NCI-H128 (cell line): ENCODE data around the gene CFAP251.

Source experiments
- DNase-seq: peaks from one replicate; lab custom pipeline; 2025; ENCODE audit not compliant: unreplicated experiment; lab: John Stamatoyannopoulos, UW

The CFAP251 gene

DNA sequence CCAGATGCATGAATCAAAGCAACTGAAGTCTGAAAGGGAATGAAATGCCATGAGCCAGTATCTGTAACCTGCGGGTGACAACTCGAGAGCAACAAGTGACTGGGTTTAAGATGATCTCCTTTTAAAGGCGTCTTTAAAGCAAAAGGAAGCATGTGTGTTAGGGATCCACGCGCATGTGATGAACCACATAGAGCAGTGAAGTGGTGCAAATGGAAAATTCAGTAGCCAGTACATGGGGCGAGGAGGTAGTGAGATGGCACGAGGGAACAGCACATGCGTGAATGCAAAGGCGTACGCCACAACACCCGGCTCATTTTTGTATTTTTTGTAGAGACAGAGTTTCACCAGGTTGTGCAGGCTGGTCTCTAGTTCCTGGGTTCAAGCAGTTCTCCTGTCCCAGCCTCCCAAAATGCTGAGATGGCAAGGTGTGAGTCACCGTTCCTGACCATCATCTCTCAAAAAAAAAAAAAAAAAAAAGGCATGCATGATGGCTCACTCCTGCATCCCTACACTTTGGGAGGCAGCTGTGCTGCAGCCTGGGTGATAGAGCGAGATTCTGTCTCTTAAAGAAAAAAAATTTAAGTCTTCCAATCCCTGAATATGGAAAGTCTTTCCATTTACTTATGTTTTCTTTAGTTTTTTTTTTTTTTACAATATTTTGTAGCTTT, 78.7 kb downstream of the CFAP251 start:
- no peak for DNase-seq

- DNase-seq: peak; percentile 75
Observed at GRCh38 chr12:122001466-122002209, 83.2 kb downstream of the CFAP251 start.

- no peak for DNase-seq
Observed at GRCh38 chr12:122003651-122004611, 85.5 kb downstream of the CFAP251 start.

DNA sequence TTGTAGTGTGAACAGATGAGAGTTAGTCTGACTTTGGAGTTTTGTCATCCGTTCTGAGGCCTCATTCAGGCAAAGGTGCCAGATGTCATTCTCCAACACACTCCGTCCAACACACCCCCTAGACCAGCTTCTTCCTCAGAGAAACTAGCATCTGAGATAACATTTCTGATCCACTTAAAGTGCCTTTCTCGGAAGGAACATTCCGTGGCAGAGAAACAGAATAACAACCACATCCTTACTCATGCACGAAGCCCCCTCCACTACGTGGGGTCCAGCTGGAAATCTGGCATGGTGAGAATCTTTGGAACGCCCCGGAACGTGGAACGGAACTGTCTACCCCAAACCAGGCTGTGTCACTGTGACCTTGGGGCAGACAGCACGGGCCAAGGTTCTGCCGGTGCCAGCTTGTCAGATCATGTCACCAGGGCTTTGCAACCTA, 86.3 kb downstream of the CFAP251 start:
- DNase-seq: no peak

DNA sequence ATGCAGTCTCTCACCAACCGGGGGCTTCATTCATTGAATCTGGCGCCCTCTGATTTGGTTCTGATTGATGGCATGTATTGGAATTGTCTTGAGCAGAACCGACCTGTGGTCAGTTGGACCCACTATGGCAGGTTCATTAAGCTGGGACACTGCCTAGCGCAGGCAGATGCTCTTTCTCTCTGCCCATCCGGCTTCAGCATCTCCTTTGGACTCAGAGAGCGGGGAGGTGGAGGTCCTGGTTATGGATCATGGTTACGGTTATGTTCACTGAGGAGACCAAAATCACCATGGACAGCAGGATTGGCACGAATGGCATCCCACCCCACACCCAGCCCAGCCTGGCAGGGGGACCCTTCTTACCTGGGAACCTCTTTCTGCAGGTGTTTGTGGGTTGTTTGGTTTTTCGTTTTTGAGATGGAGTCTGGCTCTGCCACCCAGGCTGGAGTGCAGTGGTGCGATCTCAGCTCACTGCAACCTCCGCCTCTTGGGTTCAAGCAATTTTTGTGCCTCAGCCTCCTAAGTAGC, 86.9 kb downstream of the CFAP251 start:
- no peak for DNase-seq

DNA sequence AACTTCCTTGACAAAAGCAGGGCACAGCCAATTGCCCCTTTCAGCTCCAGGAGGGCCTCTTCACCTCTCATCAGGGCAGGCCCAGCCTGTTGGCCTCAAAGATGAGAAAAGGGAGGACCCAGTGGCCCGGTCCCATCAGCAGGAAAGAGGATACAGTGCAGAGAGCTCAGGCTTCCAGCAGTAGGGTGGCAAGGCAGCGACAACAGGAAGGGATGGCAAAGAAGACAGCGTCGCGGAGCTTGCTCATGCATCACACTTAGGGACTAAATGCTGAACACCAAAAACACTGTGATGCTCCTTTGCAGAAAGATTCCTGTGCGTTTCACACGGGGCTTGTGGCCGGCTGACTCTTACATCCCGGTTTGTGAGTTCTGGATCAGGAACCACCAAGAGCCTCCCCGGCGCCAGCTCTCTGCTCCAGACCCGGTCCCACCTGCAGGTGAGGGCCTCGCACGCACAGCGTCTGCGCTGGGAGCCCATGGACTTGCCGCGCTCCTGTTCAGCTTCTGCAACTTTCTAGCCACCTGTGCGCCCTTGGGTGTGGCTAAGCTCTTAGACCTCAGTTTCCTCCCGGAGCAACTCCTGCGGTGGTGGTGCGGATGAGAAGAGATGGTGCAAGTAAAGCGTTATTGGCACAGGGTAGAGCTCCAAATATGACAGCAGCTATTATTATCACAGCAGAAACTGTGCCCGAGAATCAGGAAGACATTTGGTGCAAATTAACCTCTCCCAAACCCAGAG, 88.0 kb downstream of the CFAP251 start:
- DNase-seq: no peak

GRCh38 chr12:122009741-122010140, 91.3 kb downstream of the CFAP251 start:
- DNase-seq: no peak

DNA sequence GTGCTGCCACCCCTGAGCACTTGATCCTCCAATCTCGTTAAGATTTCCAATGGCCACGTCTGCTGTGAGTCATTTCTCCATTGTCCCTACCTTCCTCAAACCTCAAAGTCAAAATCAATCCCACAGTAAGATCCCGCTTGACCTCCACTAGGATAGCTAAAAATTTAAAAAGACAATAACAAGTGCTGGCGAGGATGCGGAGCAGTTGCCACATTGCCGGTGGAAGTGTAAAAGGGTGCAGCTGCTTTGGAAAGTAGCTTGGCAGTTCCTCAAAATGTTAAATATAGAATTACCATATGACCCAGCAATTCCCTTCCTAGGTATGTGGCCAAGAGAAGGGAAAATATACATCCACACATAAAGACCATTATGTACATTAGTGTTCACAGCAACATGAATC, 93.8 kb downstream of the CFAP251 start:
- no peak for DNase-seq

- DNase-seq: no peak
Observed at GRCh38 chr12:122013136-122013535, 94.7 kb downstream of the CFAP251 start.

GRCh38 chr12:122013791-122014590, 95.6 kb downstream of the CFAP251 start:
- no peak for DNase-seq

DNA sequence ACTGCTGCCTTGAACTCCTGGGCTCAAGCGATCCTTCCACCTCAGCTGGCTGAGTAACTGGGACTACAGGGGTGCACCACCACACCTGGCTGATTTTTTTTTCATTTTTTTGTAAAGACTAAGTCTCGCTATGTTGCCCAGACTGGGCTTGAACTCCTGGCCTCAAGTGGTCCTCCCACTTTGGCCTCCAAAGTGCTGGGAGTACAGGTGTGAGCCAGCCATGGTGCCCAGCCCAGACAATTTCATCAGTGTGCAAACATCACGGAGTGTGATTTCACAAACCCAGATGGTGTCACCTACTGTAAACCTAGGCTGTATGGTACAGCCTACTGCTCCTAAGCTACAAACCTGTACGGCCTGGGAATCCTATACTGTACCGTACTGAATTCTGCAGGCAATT, 96.4 kb downstream of the CFAP251 start:
- no peak for DNase-seq

- DNase-seq: no peak
Observed at GRCh38 chr12:122018457-122018856, 100.1 kb downstream of the CFAP251 start.

- DNase-seq: no peak
Observed at GRCh38 chr12:122018937-122019336, 100.5 kb downstream of the CFAP251 start.

- DNase-seq: no peak
Observed at GRCh38 chr12:122020795-122021192, 102.4 kb downstream of the CFAP251 start.

- DNase-seq: no peak
Observed at GRCh38 chr12:122021193-122021821, 102.9 kb downstream of the CFAP251 start.

DNA sequence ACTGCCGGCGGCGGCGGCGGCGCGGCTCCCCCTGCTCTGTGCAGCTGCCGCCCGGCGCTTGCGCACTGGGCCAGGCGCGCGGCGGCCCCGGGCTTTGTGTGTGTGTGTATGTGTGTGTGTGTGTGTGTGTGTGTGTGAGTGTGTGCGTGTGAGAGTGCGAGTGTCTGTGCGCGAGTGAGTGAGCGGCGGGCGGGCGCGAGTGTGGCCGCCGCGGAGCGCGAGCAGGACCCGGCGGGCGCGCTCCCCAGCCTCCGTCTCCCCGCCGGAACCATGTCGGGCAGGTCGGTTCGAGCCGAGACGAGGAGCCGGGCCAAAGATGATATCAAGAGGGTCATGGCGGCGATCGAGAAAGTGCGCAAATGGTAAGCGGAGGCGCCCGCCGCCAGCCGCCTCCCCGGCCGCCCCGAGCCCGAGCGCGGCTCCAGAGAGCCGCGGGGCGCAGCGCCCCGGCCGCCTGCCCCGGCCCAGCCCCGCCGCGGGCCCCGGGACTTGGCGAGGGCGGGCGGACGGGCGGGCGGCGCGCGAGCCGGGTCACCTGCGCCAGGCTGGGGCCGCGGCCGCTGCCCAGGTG, 103.5 kb downstream of the CFAP251 start, which contains the start of gene BCL7A:
Gene BCL7A, plus strand, starts transcription at position 63 of the 571 bp plus-strand sequence. Its CDS starts 208 bp downstream, at position 271.
- peak; percentile 30 for DNase-seq

- no peak for DNase-seq
Observed at GRCh38 chr12:122022393-122023338, 104.3 kb downstream of the CFAP251 start.
